Muscle of leg (tissue), 11 donors: ENCODE results near the gene GRB14. TPM values are rescaled to one million over a fixed set of nuclear protein-coding genes. Genes with fewer than 3 reads are reported as not detected.

Source experiments
- DNase-seq: peaks from one replicate; pipeline ENCODE4 v3.0.0; 2013
- H3K27ac ChIP-seq: one replicate; pipeline ENCODE4 v1.5.1; 2013; ENCODE audit warnings: mild to moderate bottlenecking, low read length, control low read depth
- H3K27me3 ChIP-seq: one replicate; pipeline ENCODE4 v1.6.1; 2013; ENCODE audit warnings: low read length; ENCODE audit not compliant: control insufficient read depth, insufficient read depth
- H3K36me3 ChIP-seq: one replicate; pipeline ENCODE4 v1.6.1; 2013; ENCODE audit warnings: low read length; ENCODE audit not compliant: control insufficient read depth, insufficient read depth
- H3K4me1 ChIP-seq: one replicate; pipeline ENCODE4 v1.6.1; 2013; ENCODE audit warnings: low read length; ENCODE audit not compliant: control insufficient read depth, insufficient read depth
- H3K4me3 ChIP-seq: one replicate; pipeline ENCODE4 v1.5.1; 2013; ENCODE audit warnings: low read length, control low read depth
- H3K9me3 ChIP-seq: replicated peaks from 2 replicates; pipeline ENCODE4 v1.6.1; 2013; ENCODE audit warnings: low read depth, low read length; ENCODE audit not compliant: control insufficient read depth
- WGBS: methylation state at CpG from one replicate; pipeline ENCODE4 v1.1.5; 2013; ENCODE audit warnings: missing lambda C conversion rate; ENCODE audit not compliant: insufficient coverage; 5-methylcytosine and 5-hydroxymethylcytosine counted together
- polyA plus RNA-seq, 8 donors: library from polyadenylated mRNA; unstranded; fragments of 120-200 nt; gene quantifications; one replicate each; pipeline versions ENCODE4 v1.2.1 to v1.2.3, GENCODE V29; 2013; ENCODE audit warnings: inconsistent platforms in 1 of 8, low replicate concordance in 1 of 8; ENCODE audit not compliant: insufficient read length in 8 of 8, insufficient read depth in 1 of 8
- total RNA-seq: library from RNA; stranded (reverse); fragments of 120-200 nt; gene quantifications from one replicate; pipeline ENCODE4 v1.2.4, GENCODE V29; 2013

Gene GRB14
- total and polyA plus RNA-seq, 9 donors: 1.5 to 4.3 (median 2.9) TPM

- H3K4me3 ChIP-seq: no peak overlapping the region
- no peaks in the 10 kb centered on the region for H3K9me3 ChIP-seq
- no peak overlapping the region for H3K27ac ChIP-seq
- 79% methylated on average over 1 of the region's 2 CpGs for WGBS
- no peak for DNase-seq
- peaks cover 9% of the 10 kb centered on the region for H3K27me3 ChIP-seq
- H3K36me3 ChIP-seq: no peaks in the 10 kb centered on the region
- peaks cover 3% of the 10 kb centered on the region for H3K4me1 ChIP-seq
Observed at GRCh38 chr2:164617466-164617865, 3.8 kb downstream of the GRB14 start.

DNA sequence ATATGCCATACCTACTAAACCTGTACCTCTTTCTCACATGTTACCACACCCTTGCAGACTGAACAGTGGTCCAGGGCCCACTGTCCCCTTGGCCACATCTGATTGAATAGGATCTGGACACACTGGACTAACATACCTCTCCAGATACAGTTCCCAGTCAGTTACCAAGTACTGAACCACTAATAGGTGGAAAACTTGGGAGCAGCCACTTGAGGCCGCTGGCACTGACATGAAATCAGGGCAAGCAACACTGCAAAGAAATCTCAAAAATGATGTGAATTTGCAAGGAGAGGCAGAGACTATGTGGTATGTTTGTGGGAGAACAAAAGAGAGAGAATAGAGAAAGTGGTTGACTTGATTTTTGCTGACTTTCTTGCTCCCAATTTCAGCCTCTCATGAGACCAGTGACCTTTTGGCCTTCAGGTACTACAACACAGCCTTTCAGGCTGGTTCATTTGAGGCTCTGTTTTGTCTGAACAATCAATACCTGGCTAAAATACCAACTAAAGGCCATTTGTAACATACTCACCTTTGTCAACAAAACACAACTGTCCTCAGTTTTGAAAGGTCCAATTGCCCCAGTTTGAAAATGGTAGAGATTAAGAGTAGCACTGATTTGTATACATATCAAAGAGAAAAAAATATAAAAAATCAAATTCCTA is 7.8 kb downstream of the GRB14 start:
- no peak for DNase-seq
- WGBS: 90% methylated on average over 1 of the region's 1 CpG

GRCh38 chr2:164609790-164610189 is 11.5 kb downstream of the GRB14 start:
- H3K27me3 ChIP-seq: no peaks in the 10 kb centered on the region
- no peak overlapping the region for H3K27ac ChIP-seq
- DNase-seq: no peak
- no peaks in the 10 kb centered on the region for H3K4me1 ChIP-seq
- no peaks in the 10 kb centered on the region for H3K9me3 ChIP-seq
- WGBS: no CpG with 5 or more reads among the region's 1 CpG
- H3K36me3 ChIP-seq: no peaks in the 10 kb centered on the region
- H3K4me3 ChIP-seq: no peak overlapping the region

More for the DNA sequence above, 7.8 kb downstream of the GRB14 start:
- Histone ChIP-seq H3K4me3 (no peak overlapping the region), H3K4me1 (no peaks in the 10 kb centered on the region), H3K9me3 (no peaks in the 10 kb centered on the region), H3K27me3 (no peaks in the 10 kb centered on the region), H3K27ac (no peak overlapping the region), H3K36me3 (no peaks in the 10 kb centered on the region)

- no CpG with 5 or more reads among the region's 2 CpGs for WGBS
- no peak overlapping the region for H3K4me3 ChIP-seq
- no peaks in the 10 kb centered on the region for H3K4me1 ChIP-seq
- no peaks in the 10 kb centered on the region for H3K27me3 ChIP-seq
- H3K9me3 ChIP-seq: no peaks in the 10 kb centered on the region
- peak; percentile 7 for DNase-seq
- H3K36me3 ChIP-seq: no peaks in the 10 kb centered on the region
- H3K27ac ChIP-seq: no peak overlapping the region
Observed at GRCh38 chr2:164606557-164606956, 14.7 kb downstream of the GRB14 start.

- no peaks in the 10 kb centered on the region for H3K4me1 ChIP-seq
- no peaks in the 10 kb centered on the region for H3K9me3 ChIP-seq
- no peaks in the 10 kb centered on the region for H3K27me3 ChIP-seq
- no peak overlapping the region for H3K4me3 ChIP-seq
- no CpG with 5 or more reads among the region's 2 CpGs for WGBS
- H3K27ac ChIP-seq: no peak overlapping the region
- DNase-seq: no peak
- H3K36me3 ChIP-seq: no peaks in the 10 kb centered on the region
Observed at GRCh38 chr2:164605295-164605694, 16.0 kb downstream of the GRB14 start.

DNA sequence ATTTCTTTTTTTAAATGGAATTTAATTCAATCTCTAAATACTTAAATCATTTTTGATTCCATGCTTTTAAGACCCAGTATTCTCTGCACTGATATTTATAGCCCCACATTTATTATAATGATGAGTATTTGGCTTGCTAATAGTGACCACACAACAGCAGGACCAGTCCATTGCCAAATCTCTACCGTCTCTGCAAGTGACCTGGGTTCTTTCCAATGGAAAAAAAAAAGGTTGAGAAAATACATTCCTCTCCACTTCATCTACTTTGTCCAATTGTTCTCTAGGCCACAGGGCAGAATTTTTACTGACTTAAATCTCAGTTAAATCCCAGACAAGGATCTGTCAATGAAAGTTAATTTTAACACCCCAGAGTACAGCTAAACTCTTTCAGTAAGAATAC is 20.5 kb downstream of the GRB14 start:
- no peaks in the 10 kb centered on the region for H3K9me3 ChIP-seq
- no CpG with 5 or more reads among the region's 1 CpG for WGBS
- H3K27me3 ChIP-seq: no peaks in the 10 kb centered on the region
- DNase-seq: peak; percentile 33
- H3K36me3 ChIP-seq: no peaks in the 10 kb centered on the region
- H3K27ac ChIP-seq: no peak overlapping the region
- no peaks in the 10 kb centered on the region for H3K4me1 ChIP-seq
- no peak overlapping the region for H3K4me3 ChIP-seq

DNA sequence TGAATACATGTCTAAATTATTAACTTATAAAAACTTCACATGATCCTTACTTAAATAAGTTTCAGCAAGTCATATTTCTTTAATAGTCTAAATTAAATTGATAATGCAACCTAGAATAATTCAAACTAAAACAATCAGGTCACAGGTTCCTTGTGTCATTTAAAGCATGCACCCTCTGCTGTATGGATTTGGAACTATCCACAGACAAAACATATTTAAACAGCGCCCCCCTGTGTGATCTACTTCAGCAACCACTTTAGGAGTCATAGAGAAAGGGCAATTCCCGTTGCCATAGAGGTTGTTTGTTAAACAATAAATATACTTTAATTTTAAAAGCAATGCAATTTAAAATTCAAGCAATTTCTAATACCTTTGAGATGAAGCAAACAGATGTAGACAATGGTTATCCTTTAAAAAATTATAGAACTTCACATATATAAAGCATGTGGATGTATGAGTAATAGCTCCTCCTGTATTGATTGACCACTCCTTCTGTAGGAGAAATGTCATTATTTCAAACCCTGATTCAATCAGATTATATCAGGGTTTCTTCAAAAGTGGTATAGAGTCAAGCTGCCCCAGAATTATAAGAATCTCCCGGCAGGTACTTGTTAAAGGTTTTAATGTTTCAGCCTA is 21.2 kb downstream of the GRB14 start:
- no peaks in the 10 kb centered on the region for H3K4me1 ChIP-seq
- DNase-seq: peak; percentile 43
- no peak overlapping the region for H3K27ac ChIP-seq
- no peaks in the 10 kb centered on the region for H3K36me3 ChIP-seq
- H3K9me3 ChIP-seq: no peaks in the 10 kb centered on the region
- no CpG with 5 or more reads among the region's 3 CpGs for WGBS
- no peak overlapping the region for H3K4me3 ChIP-seq
- no peaks in the 10 kb centered on the region for H3K27me3 ChIP-seq

GRCh38 chr2:164597983-164598382 is 23.3 kb downstream of the GRB14 start:
- DNase-seq: no peak
- Histone ChIP-seq H3K27ac (no peak overlapping the region), H3K36me3 (no peaks in the 10 kb centered on the region), H3K9me3 (no peaks in the 10 kb centered on the region), H3K4me3 (no peak overlapping the region), H3K27me3 (no peaks in the 10 kb centered on the region), H3K4me1 (no peaks in the 10 kb centered on the region)
- no CpG with 5 or more reads among the region's 2 CpGs for WGBS

DNA sequence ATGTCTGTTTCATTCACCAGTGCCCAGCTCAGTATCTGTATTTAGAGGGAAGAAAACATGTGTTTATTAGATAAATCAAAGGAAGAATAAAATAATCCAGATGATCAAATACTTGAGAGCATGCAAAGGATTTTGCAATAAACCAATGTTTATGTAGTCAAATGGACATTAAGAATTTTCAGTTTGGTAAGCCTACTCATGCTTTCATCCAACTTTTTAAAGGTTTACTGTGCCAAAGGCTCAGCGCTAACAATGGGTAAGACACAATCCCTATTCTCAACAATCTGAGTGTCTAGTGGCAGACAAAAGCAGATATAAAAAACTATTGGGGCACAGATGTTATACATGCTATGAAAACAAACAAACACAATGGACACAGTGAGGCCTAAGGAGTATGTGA is 26.3 kb downstream of the GRB14 start:
- DNase-seq: no peak
- Histone ChIP-seq H3K27ac (no peak overlapping the region), H3K36me3 (no peaks in the 10 kb centered on the region), H3K9me3 (no peaks in the 10 kb centered on the region), H3K4me3 (no peak overlapping the region), H3K4me1 (no peaks in the 10 kb centered on the region), H3K27me3 (no peaks in the 10 kb centered on the region)
- WGBS: no CpG with 5 or more reads among the region's 1 CpG

DNA sequence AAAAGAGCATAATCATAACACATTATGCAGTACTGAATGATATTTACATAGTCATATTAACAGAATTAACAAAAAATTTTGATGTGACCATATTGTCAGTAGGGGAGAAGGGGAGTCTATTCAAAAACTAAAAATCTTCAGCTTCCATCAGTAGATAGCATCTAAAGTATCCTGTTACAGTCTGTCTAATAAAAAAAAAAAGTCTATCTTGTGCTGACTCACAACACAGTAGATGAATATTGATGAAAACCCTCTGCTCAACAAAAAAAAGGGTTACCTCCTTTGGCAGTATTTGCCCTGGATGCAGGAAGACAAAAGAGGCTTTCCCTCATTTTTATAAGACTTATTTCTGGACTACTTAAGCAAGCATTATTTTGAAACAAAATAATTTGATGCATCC is 27.3 kb downstream of the GRB14 start:
- Histone ChIP-seq H3K27me3 (no peaks in the 10 kb centered on the region), H3K4me3 (no peak overlapping the region), H3K36me3 (no peaks in the 10 kb centered on the region), H3K9me3 (no peaks in the 10 kb centered on the region), H3K27ac (no peak overlapping the region), H3K4me1 (no peaks in the 10 kb centered on the region)
- DNase-seq: no peak
